ENCODE data around the gene CHIC2.

CHIC2 gene

DNA sequence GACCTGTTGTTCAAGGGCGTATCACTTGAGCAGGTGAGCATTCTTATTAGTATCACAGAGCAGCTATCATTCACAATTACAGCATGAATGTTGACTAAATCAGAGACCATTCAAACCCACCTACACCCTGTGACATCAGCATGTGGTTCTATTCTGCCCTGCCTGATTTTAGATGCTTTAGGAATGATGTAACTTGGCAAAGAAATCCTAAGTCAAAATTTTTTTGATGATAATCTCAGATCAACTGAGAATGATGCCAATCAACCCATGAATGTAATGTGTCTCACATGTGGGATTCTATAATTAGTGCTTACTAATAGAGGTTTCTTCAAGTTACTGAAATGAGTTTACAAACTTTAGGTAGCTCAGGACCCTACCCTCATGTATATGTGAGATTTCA, 13.4 kb upstream of the CHIC2 start:
- Mint-ChIP-seq H3K4me1 (no peaks in the 10 kb centered on the region), H3K9me3 (no peaks in the 10 kb centered on the region), H3K27ac (no peak overlapping the region), H3K36me3 (ENCODE audit: low read depth) (no peaks in the 10 kb centered on the region), H3K4me3 (no peak overlapping the region), H3K27me3 (peaks cover 14% of the 10 kb centered on the region)
- ATAC-seq = peak; percentile 43
- no peak for DNase-seq

GRCh38 chr4:54076673-54077072, 12.3 kb upstream of the CHIC2 start:
- H3K4me1 Mint-ChIP-seq = no peaks in the 10 kb centered on the region
- no peaks in the 10 kb centered on the region for H3K9me3 Mint-ChIP-seq
- DNase-seq (no peak), ATAC-seq (no peak)
- peaks cover 16% of the 10 kb centered on the region for H3K27me3 Mint-ChIP-seq
- H3K36me3 Mint-ChIP-seq (ENCODE audit: low read depth) = no peaks in the 10 kb centered on the region
- H3K27ac Mint-ChIP-seq = no peak overlapping the region
- H3K4me3 Mint-ChIP-seq = no peak overlapping the region

GRCh38 chr4:54074381-54074780, 10.0 kb upstream of the CHIC2 start:
- DNase-seq (no peak), ATAC-seq (no peak)
- no peaks in the 10 kb centered on the region for H3K9me3 Mint-ChIP-seq
- no peak overlapping the region for H3K4me3 Mint-ChIP-seq
- no peak overlapping the region for H3K27ac Mint-ChIP-seq
- no peaks in the 10 kb centered on the region for H3K4me1 Mint-ChIP-seq
- H3K36me3 Mint-ChIP-seq (ENCODE audit: low read depth) = no peaks in the 10 kb centered on the region
- peaks cover 15% of the 10 kb centered on the region for H3K27me3 Mint-ChIP-seq

- DNase-seq (no peak), ATAC-seq (no peak)
- Mint-ChIP-seq H3K27ac (no peak overlapping the region), H3K36me3 (ENCODE audit: low read depth) (no peaks in the 10 kb centered on the region), H3K27me3 (peaks cover 9% of the 10 kb centered on the region), H3K4me3 (no peak overlapping the region), H3K9me3 (no peaks in the 10 kb centered on the region), H3K4me1 (no peaks in the 10 kb centered on the region)
These were observed 9.0 kb upstream of the CHIC2 start for GRCh38 chr4:54073271-54073880.

- Mint-ChIP-seq H3K4me1 (peaks cover 18% of the 10 kb centered on the region), H3K36me3 (ENCODE audit: low read depth) (peaks cover 3% of the 10 kb centered on the region), H3K4me3 (no peak overlapping the region), H3K27ac (no peak overlapping the region), H3K27me3 (peaks cover 3% of the 10 kb centered on the region), H3K9me3 (no peaks in the 10 kb centered on the region)
- DNase-seq = no peak
- no peak for ATAC-seq
These were observed 2.8 kb upstream of the CHIC2 start for GRCh38 chr4:54067166-54067565.

DNA sequence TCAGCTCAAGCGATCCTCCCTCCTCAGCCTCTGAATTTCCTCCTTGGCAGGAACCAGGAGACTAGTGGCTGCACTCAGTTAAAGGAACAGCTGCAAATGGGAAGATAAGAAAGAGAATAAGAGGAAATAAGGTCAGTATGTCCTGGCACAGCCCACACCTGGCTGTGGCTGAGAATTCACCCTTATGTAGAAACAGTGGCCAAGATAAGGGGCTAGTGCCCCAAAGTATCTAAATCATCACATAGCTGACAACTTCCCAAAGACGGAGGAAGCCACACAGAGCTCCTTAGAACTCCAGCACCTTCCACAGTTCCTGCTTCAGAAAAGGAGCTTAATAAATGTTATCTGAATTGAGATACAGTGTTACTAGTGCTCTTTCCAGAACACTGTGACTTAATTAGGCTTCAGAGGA, 2.3 kb upstream of the CHIC2 start:
- no peak for DNase-seq
- Mint-ChIP-seq H3K4me3 (no peak overlapping the region), H3K4me1 (peaks cover 22% of the 10 kb centered on the region), H3K27me3 (peaks cover 3% of the 10 kb centered on the region), H3K9me3 (no peaks in the 10 kb centered on the region), H3K36me3 (ENCODE audit: low read depth) (peaks cover 3% of the 10 kb centered on the region), H3K27ac (no peak overlapping the region)
- ATAC-seq = no peak

DNA sequence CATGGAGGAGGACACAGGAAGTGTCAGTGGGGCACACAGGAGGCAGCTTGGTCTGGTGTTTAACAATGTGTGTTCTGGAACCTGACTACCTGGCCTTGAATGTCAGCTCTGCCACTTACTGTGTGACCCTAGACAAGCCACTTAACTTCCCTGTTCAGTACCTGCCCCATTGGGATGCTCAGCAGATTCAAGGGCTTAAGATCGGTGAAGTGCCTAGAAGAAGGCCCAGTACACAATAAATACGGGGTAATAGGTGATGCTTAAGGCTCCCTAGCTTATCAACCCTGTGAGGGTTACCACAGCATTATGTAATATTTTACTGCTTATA, 1.6 kb upstream of the CHIC2 start:
- H3K9me3 Mint-ChIP-seq = no peaks in the 10 kb centered on the region
- no peak overlapping the region for H3K4me3 Mint-ChIP-seq
- DNase-seq (no peak), ATAC-seq (no peak)
- peaks cover 3% of the 10 kb centered on the region for H3K27me3 Mint-ChIP-seq
- peaks cover 29% of the 10 kb centered on the region for H3K4me1 Mint-ChIP-seq
- H3K36me3 Mint-ChIP-seq (ENCODE audit: low read depth) = peaks cover 3% of the 10 kb centered on the region
- H3K27ac Mint-ChIP-seq = no peak overlapping the region

GRCh38 chr4:54065282-54066087, 1.1 kb upstream of the CHIC2 start:
- ATAC-seq = no peak
- Mint-ChIP-seq H3K9me3 (no peaks in the 10 kb centered on the region), H3K27ac (peak overlapping the region; percentile 80), H3K4me3 (peak overlapping the region; percentile 93), H3K36me3 (ENCODE audit: low read depth) (peaks cover 3% of the 10 kb centered on the region), H3K4me1 (peaks cover 33% of the 10 kb centered on the region), H3K27me3 (peaks cover 3% of the 10 kb centered on the region)
- no peak for DNase-seq

GRCh38 chr4:54063737-54064316, 578 bp downstream of the CHIC2 start:
- peak overlapping the region; percentile 93 for H3K4me3 Mint-ChIP-seq
- peaks cover 49% of the 10 kb centered on the region for H3K4me1 Mint-ChIP-seq
- peak; percentile 27 for ATAC-seq
- H3K27me3 Mint-ChIP-seq = no peaks in the 10 kb centered on the region
- H3K36me3 Mint-ChIP-seq (ENCODE audit: low read depth) = peaks cover 3% of the 10 kb centered on the region
- H3K27ac Mint-ChIP-seq = peak overlapping the region; percentile 91
- H3K9me3 Mint-ChIP-seq = no peaks in the 10 kb centered on the region
- peak; percentile 28 for DNase-seq

GRCh38 chr4:54063229-54063628, 1.2 kb downstream of the CHIC2 start:
- H3K9me3 Mint-ChIP-seq = no peaks in the 10 kb centered on the region
- peak overlapping the region; percentile 91 for H3K27ac Mint-ChIP-seq
- H3K4me1 Mint-ChIP-seq = peaks cover 53% of the 10 kb centered on the region
- H3K4me3 Mint-ChIP-seq = peak overlapping the region; percentile 93
- H3K36me3 Mint-ChIP-seq (ENCODE audit: low read depth) = peaks cover 3% of the 10 kb centered on the region
- DNase-seq = no peak
- H3K27me3 Mint-ChIP-seq = no peaks in the 10 kb centered on the region
- peak; percentile 12 for ATAC-seq

- H3K4me1 Mint-ChIP-seq = peaks cover 61% of the 10 kb centered on the region
- H3K27ac Mint-ChIP-seq = peak overlapping the region; percentile 91
- DNase-seq (no peak), ATAC-seq (no peak)
- peaks cover 3% of the 10 kb centered on the region for H3K36me3 Mint-ChIP-seq (ENCODE audit: low read depth)
- peak overlapping the region; percentile 93 for H3K4me3 Mint-ChIP-seq
- H3K27me3 Mint-ChIP-seq = no peaks in the 10 kb centered on the region
- no peaks in the 10 kb centered on the region for H3K9me3 Mint-ChIP-seq
These were observed 2.0 kb downstream of the CHIC2 start for GRCh38 chr4:54062392-54062791.

GRCh38 chr4:54061873-54062272, 2.5 kb downstream of the CHIC2 start:
- Mint-ChIP-seq H3K27ac (peak overlapping the region; percentile 68), H3K4me3 (peak overlapping the region; percentile 93), H3K27me3 (no peaks in the 10 kb centered on the region), H3K4me1 (peaks cover 66% of the 10 kb centered on the region), H3K9me3 (no peaks in the 10 kb centered on the region), H3K36me3 (ENCODE audit: low read depth) (peaks cover 3% of the 10 kb centered on the region)
- no peak for ATAC-seq
- DNase-seq = no peak

- H3K36me3 Mint-ChIP-seq (ENCODE audit: low read depth) = peaks cover 3% of the 10 kb centered on the region
- DNase-seq (no peak), ATAC-seq (no peak)
- H3K4me3 Mint-ChIP-seq = peak overlapping the region; percentile 30
- H3K27me3 Mint-ChIP-seq = no peaks in the 10 kb centered on the region
- H3K9me3 Mint-ChIP-seq = no peaks in the 10 kb centered on the region
- H3K4me1 Mint-ChIP-seq = peaks cover 74% of the 10 kb centered on the region
- H3K27ac Mint-ChIP-seq = no peak overlapping the region
These were observed 3.3 kb downstream of the CHIC2 start for GRCh38 chr4:54061067-54061466.

DNA sequence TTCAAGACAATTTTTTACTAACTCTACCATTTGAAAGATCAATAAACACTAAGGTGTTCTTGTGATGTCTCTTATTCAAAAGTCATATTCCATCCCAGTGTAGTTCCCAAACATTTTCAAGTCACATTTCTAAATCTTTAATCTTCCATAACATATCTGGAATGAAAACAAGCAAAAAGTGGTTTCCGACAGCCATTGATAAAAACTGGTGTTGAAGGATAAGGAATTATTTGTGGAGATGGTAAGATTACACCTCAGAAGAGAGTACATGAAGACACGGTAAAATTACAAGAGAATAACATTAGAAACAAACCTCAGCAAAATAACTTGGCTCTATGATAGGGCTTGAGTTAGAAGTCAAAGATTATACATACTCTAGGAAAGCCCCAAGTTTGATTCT, 4.3 kb downstream of the CHIC2 start:
- Mint-ChIP-seq H3K4me3 (peak overlapping the region; percentile 33), H3K27ac (peak overlapping the region; percentile 48), H3K36me3 (ENCODE audit: low read depth) (peaks cover 3% of the 10 kb centered on the region), H3K27me3 (no peaks in the 10 kb centered on the region), H3K9me3 (no peaks in the 10 kb centered on the region), H3K4me1 (peaks cover 76% of the 10 kb centered on the region)
- DNase-seq = no peak
- no peak for ATAC-seq

DNA sequence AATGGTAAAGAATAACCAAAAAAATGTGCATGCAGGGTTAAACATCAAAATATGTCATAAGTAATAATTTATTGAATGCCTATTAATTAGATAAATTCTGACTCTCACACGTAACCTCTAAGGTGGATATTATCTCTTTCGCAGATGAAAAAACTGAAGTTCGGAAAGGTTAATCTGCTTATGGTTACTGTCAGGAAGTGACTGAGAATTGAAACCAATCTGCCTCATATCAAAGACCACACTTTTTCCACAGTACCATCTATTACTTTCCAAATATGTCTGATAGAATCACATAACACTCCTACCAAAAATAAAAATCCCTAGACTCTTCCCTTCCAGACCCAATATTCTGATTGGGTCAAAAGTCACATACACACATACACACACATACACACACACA, 6.2 kb downstream of the CHIC2 start:
- ATAC-seq = peak; percentile 81
- peak overlapping the region; percentile 76 for H3K4me3 Mint-ChIP-seq
- H3K9me3 Mint-ChIP-seq = no peaks in the 10 kb centered on the region
- H3K27ac Mint-ChIP-seq = peak overlapping the region; percentile 84
- H3K4me1 Mint-ChIP-seq = peaks cover 83% of the 10 kb centered on the region
- H3K36me3 Mint-ChIP-seq (ENCODE audit: low read depth) = peaks cover 4% of the 10 kb centered on the region
- no peak for DNase-seq
- H3K27me3 Mint-ChIP-seq = no peaks in the 10 kb centered on the region

Measured in activated naive CD8-positive, alpha-beta T cell treated with anti-CD3 and anti-CD28 coated beads, Interleukin-2, amount 50 U/mL, for 24 hours (primary cell).